SK-N-SH (cell line): ENCODE measurements around the gene PRPF40A. TPM values are rescaled to one million over a fixed set of nuclear protein-coding genes. Genes with fewer than 3 reads are reported as not detected.

Source experiments
- CTCF ChIA-PET: fragments of 300-600, 350-600 bp; formaldehyde crosslinking; extraction: SDS; loops from one replicate; lab custom pipeline; 2021; lab: Yijun Ruan, JAX
- POLR2A ChIA-PET: fragments of 350-600 bp; sonication (Branson Sonifier 250); formaldehyde crosslinking; extraction: SDS; loops from one replicate; lab custom pipeline; 2020; ENCODE audit warnings: antibody characterized with exemption, inconsistent platforms; lab: Yijun Ruan, JAX
- DNase-seq: peaks from one replicate; pipeline ENCODE4 v3.0.0; 2012
- H2AFZ ChIP-seq: fragments of 200-600 bp; sonication (generic); 2 replicates; pipeline ENCODE4 v1.8.1; 2016; ENCODE audit warnings: antibody characterized with exemption, mild to moderate bottlenecking, low read depth
- H3F3A ChIP-seq: fragments of 200-600 bp; sonication (generic); replicated peaks from 2 replicates; pipeline ENCODE3; 2016; ENCODE audit warnings: antibody characterized with exemption, mild to moderate bottlenecking; ENCODE audit not compliant: insufficient read depth
- H3K27ac ChIP-seq, 2 experiments: fragments of 200-500 bp in 1 of 2; fragments of 200-600 bp in 1 of 2; sonication (Bioruptor generic) in 1 of 2; sonication (generic), shearing (Covaris generic) in 1 of 2; 2 replicates each; pipeline versions ENCODE4 v1.5.1 to v1.6.1; 2014 to 2016; ENCODE audit warnings: low read depth in 2 of 2, inconsistent platforms in 1 of 2, low read length in 1 of 2, mild to moderate bottlenecking in 1 of 2, mixed read lengths in 1 of 2
- H3K27me3 ChIP-seq: fragments of 200-600 bp; sonication (generic), shearing (Covaris generic); 2 replicates; pipeline ENCODE4 v1.6.1; 2016; ENCODE audit warnings: mixed run types; ENCODE audit not compliant: insufficient read depth
- H3K36me3 ChIP-seq, 2 experiments: fragments of 200-500 bp in 1 of 2; fragments of 200-600 bp in 1 of 2; sonication (Bioruptor generic) in 1 of 2; sonication (generic) in 1 of 2; replicated peaks in 1 of 2; 2 replicates each; pipeline versions ENCODE3 to v1.5.1; 2014 to 2016; ENCODE audit warnings: low read length in 1 of 2, mild to moderate bottlenecking in 1 of 2; ENCODE audit not compliant: insufficient read depth in 2 of 2, control insufficient read depth in 1 of 2
- H3K4me1 ChIP-seq, 2 experiments: fragments of 200-500 bp in 1 of 2; fragments of 200-600 bp in 1 of 2; sonication (Bioruptor generic) in 1 of 2; sonication (generic), shearing (Covaris generic) in 1 of 2; 2 replicates each; pipeline versions ENCODE4 v1.5.1 to v1.6.1; 2014 to 2016; ENCODE audit warnings: low read depth in 1 of 2, low read length in 1 of 2, mixed run types in 1 of 2; ENCODE audit not compliant: insufficient read depth in 2 of 2, control insufficient read depth in 1 of 2
- H3K4me2 ChIP-seq: fragments of 200-600 bp; sonication (generic), shearing (Covaris generic); 2 replicates; pipeline ENCODE4 v1.6.1; 2017; ENCODE audit warnings: mixed run types
- H3K4me3 ChIP-seq, 2 experiments: fragments of 200-500 bp in 1 of 2; fragments of 200-600 bp in 1 of 2; sonication (Bioruptor generic) in 1 of 2; sonication (generic), shearing (Covaris generic) in 1 of 2; 2 replicates each; pipeline versions ENCODE4 v1.5.1 to v1.8.1; 2014 to 2016; ENCODE audit warnings: low read depth in 2 of 2, inconsistent platforms in 1 of 2, low read length in 1 of 2, mild to moderate bottlenecking in 1 of 2, mixed read lengths in 1 of 2, moderate library complexity in 1 of 2
- H3K79me2 ChIP-seq: fragments of 200-600 bp; sonication (generic); 2 replicates; pipeline ENCODE4 v1.8.1; 2017; ENCODE audit warnings: mild to moderate bottlenecking; ENCODE audit not compliant: insufficient read depth
- H3K9ac ChIP-seq: fragments of 200-600 bp; sonication (generic); 2 replicates; pipeline ENCODE4 v1.6.1; 2017; ENCODE audit warnings: mixed run types
- H3K9me2 ChIP-seq: fragments of 200-600 bp; sonication (generic); 2 replicates; pipeline ENCODE4 v1.6.1; 2017; ENCODE audit warnings: mixed run types
- H3K9me3 ChIP-seq: fragments of 200-600 bp; sonication (generic); 2 replicates; pipeline ENCODE4 v1.6.1; 2017; ENCODE audit warnings: mixed run types, mild to moderate bottlenecking, moderate library complexity
- H4K20me1 ChIP-seq: fragments of 200-600 bp; sonication (generic); 2 replicates; pipeline ENCODE4 v1.6.1; 2017; ENCODE audit warnings: mild to moderate bottlenecking, mixed run types; ENCODE audit not compliant: insufficient read depth
- EP300 ChIP-seq, 2 experiments: IDR thresholded peaks; 2 replicates each; pipeline versions ENCODE4 v1.4.0 to v1.6.1; 2012; ENCODE audit warnings: borderline replicate concordance in 1 of 2, low read depth in 1 of 2, low read length in 1 of 2
- EZH2phosphoT487 ChIP-seq: fragments of 200-600 bp; sonication (generic); IDR thresholded peaks from 2 replicates; pipeline ENCODE4 v1.6.1; 2017; ENCODE audit warnings: low read depth, mixed run types, mild to moderate bottlenecking, antibody characterized with exemption, moderate library complexity, borderline replicate concordance
- FOSL2 ChIP-seq: IDR thresholded peaks from 2 replicates; pipeline ENCODE4 v1.4.0; 2012; ENCODE audit warnings: low read depth, mild to moderate bottlenecking, moderate library complexity, borderline replicate concordance
- FOXJ3 ChIP-seq: sonication (generic); formaldehyde crosslinking; IDR thresholded peaks from 2 replicates; pipeline ENCODE4 v1.5.1; 2020; ENCODE audit warnings: mild to moderate bottlenecking, missing genetic modification reagents
- FOXM1 ChIP-seq: IDR thresholded peaks from 2 replicates; pipeline ENCODE4 v1.4.0; 2012; ENCODE audit warnings: low read depth, mild to moderate bottlenecking
- GABPA ChIP-seq: IDR thresholded peaks from 2 replicates; pipeline ENCODE4 v1.4.0; 2012; ENCODE audit warnings: low read depth, mild to moderate bottlenecking
- GATA2 ChIP-seq: sonication (generic); formaldehyde crosslinking; IDR thresholded peaks from 2 replicates; pipeline ENCODE4 v1.5.0; 2020; ENCODE audit warnings: mild to moderate bottlenecking, missing genetic modification reagents
- MEF2A ChIP-seq: IDR thresholded peaks from 2 replicates; pipeline ENCODE4 v1.4.0; 2012; ENCODE audit warnings: low read depth, borderline replicate concordance
- NFIC ChIP-seq: IDR thresholded peaks from 2 replicates; pipeline ENCODE4 v1.4.0; 2012; ENCODE audit warnings: borderline replicate concordance
- RAD21 ChIP-seq: IDR thresholded peaks from 2 replicates; pipeline ENCODE4 v1.6.1; 2012; ENCODE audit warnings: mild to moderate bottlenecking, low read length
- SMC3 ChIP-seq: IDR thresholded peaks from 2 replicates; pipeline ENCODE4 v1.6.1; 2012; ENCODE audit warnings: low read depth, low read length, improper control_type of control experiment
- TAF1 ChIP-seq: IDR thresholded peaks from 2 replicates; pipeline ENCODE4 v1.6.1; 2012; ENCODE audit warnings: low read depth, mild to moderate bottlenecking, low read length, moderate library complexity, borderline replicate concordance
- TCF12 ChIP-seq: IDR thresholded peaks from 2 replicates; pipeline ENCODE4 v1.4.0; 2012
- YY1 ChIP-seq: IDR thresholded peaks from 2 replicates; pipeline ENCODE4 v1.4.0; 2012; ENCODE audit warnings: low read depth, mild to moderate bottlenecking
- WGBS: methylation state at CpG from one replicate; pipeline ENCODE4 v1.1.6; 2017; ENCODE audit warnings: low lambda C conversion rate; 5-methylcytosine and 5-hydroxymethylcytosine counted together
- polyA plus RNA-seq, 3 experiments: library from polyadenylated mRNA; depleted of rRNA; stranded (reverse); fragments of >200 nt; gene quantifications; 2 replicates each; pipeline ENCODE4 v1.2.3, GENCODE V29; 2012
- TF ChIP-seq, protein P1 (sequence below): IDR thresholded peaks from 2 replicates; pipeline ENCODE4 v1.4.0; 2012; ENCODE audit warnings: low read depth, borderline replicate concordance
- TF ChIP-seq, protein P2 (sequence below): fragments of 200-600 bp; sonication (generic); IDR thresholded peaks from 2 replicates; pipeline ENCODE4 v1.6.1; 2017; ENCODE audit warnings: antibody characterized with exemption, mild to moderate bottlenecking, moderate library complexity
- TF ChIP-seq, protein P3 (sequence below): IDR thresholded peaks from 2 replicates; pipeline ENCODE4 v1.4.0; 2012; ENCODE audit warnings: low read depth
- TF ChIP-seq, protein P4 (sequence below): fragments of 150-350 bp; IDR thresholded peaks from 2 replicates; pipeline ENCODE4 v1.6.1; 2016; ENCODE audit warnings: mild to moderate bottlenecking, low read depth, low read length

The PRPF40A gene
- polyA plus RNA-seq, 1 of the 3 experiments (the other 2 are of a cell fraction): 55.8 TPM

DNA sequence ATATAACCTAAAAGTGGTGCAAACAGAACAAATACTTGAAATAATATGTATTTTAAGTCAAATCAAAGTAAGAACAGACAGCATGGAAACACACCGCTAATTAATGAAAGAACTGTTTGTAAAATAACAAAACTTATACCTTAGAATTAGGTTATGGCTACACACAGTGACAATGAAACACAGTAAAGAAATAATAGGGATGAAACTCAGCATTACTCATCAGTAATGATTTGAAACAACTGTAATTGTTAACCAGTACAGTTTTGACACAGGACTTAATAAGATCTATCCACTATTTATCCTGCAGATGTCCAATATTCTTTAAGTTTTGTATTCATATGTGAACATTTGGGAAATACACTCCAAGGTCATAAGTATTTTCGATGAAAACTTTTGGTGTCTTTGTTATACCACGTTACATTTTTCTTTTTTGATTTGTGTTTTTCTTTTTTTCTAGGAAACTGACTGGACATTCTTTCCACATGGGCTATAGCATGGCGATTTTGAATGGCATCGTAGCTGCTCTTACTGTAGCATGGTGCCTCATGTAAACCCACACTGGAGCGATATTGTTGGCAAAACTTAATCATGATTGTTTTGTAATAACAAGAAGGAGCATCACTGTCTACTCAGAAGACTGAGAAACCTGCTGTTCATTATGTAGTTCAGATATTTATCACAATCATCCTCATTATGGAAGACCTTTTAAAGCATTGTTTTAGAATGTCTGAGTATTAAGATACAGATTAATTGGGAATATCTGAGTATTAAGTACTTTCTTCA is 42.2 kb upstream of the PRPF40A start:
- no peak overlapping the region for H3K27ac ChIP-seq
- peaks cover 6% of the 10 kb centered on the region for H3F3A ChIP-seq
- H3K9me3 ChIP-seq: no peaks in the 10 kb centered on the region
- no peak overlapping the region for H3K4me2 ChIP-seq
- H3K27me3 ChIP-seq: no peaks in the 10 kb centered on the region
- H3K9ac ChIP-seq: no peak overlapping the region
- ChIA-PET POLR2A (no interaction called here), CTCF (interaction anchor here (0.6 to 1.1 kb wide), 2 partner anchors 13 to 1136 kb away, joined by 3 read pairs; no protein-coding TSS in a partner anchor)
- no peak overlapping the region for H2AFZ ChIP-seq
- TF ChIP-seq EP300 (IDR thresholded peaks at IDR 0.05; ENCODE audit: borderline replicate concordance in 1 of 2, low read depth in 1 of 2, low read length in 1 of 2) (no peak), NFIC (no peak), YY1 (no peak), FOXJ3 (CRISPR knock-in tag) (no peak), FOSL2 (no peak), GABPA (no peak), EZH2phosphoT487 (no peak)
- TF ChIP-seq, protein P1, sequence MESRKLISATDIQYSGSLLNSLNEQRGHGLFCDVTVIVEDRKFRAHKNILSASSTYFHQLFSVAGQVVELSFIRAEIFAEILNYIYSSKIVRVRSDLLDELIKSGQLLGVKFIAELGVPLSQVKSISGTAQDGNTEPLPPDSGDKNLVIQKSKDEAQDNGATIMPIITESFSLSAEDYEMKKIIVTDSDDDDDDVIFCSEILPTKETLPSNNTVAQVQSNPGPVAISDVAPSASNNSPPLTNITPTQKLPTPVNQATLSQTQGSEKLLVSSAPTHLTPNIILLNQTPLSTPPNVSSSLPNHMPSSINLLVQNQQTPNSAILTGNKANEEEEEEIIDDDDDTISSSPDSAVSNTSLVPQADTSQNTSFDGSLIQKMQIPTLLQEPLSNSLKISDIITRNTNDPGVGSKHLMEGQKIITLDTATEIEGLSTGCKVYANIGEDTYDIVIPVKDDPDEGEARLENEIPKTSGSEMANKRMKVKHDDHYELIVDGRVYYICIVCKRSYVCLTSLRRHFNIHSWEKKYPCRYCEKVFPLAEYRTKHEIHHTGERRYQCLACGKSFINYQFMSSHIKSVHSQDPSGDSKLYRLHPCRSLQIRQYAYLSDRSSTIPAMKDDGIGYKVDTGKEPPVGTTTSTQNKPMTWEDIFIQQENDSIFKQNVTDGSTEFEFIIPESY: no peak
- TF ChIP-seq, protein P2, sequence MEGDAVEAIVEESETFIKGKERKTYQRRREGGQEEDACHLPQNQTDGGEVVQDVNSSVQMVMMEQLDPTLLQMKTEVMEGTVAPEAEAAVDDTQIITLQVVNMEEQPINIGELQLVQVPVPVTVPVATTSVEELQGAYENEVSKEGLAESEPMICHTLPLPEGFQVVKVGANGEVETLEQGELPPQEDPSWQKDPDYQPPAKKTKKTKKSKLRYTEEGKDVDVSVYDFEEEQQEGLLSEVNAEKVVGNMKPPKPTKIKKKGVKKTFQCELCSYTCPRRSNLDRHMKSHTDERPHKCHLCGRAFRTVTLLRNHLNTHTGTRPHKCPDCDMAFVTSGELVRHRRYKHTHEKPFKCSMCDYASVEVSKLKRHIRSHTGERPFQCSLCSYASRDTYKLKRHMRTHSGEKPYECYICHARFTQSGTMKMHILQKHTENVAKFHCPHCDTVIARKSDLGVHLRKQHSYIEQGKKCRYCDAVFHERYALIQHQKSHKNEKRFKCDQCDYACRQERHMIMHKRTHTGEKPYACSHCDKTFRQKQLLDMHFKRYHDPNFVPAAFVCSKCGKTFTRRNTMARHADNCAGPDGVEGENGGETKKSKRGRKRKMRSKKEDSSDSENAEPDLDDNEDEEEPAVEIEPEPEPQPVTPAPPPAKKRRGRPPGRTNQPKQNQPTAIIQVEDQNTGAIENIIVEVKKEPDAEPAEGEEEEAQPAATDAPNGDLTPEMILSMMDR: no peak
- TF ChIP-seq, protein P3, sequence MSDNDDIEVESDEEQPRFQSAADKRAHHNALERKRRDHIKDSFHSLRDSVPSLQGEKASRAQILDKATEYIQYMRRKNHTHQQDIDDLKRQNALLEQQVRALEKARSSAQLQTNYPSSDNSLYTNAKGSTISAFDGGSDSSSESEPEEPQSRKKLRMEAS: no peak
- H3K9me2 ChIP-seq: no peaks in the 10 kb centered on the region
- peaks cover 0 to 2% of the 10 kb centered on the region in 2 experiments; a peak in 1 of 4 replicates for H3K4me1 ChIP-seq
- H4K20me1 ChIP-seq: no peaks in the 10 kb centered on the region
- no peak for DNase-seq
- no peaks in the 10 kb centered on the region for H3K79me2 ChIP-seq
- no peak overlapping the region for H3K4me3 ChIP-seq
- WGBS: 98% methylated on average over 6 of the region's 6 CpGs
- H3K36me3 ChIP-seq: peaks cover 28 to 49% of the 10 kb centered on the region in 2 experiments

DNA sequence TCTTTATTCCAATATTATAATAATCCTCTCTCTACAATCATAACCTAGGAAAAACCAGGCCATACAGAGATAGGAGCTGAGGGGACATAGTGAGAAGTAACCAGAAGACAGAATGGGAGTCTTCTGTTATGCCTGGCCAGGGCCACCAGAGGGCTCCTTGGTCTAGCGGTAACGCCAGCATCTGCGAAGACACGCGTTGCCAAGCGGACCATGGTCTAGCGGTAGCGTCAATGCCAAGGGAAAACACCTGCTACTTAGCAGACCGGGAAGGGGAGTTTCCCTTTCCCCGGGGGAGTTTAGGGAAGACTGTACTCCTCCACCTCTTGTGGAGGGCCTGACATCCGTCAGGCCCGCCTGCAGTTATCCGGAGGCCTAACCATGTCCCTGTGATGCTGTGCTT is 37.8 kb upstream of the PRPF40A start:
- Histone ChIP-seq H3F3A (peaks cover 6% of the 10 kb centered on the region), H4K20me1 (no peaks in the 10 kb centered on the region), H3K79me2 (no peaks in the 10 kb centered on the region), H3K27me3 (no peaks in the 10 kb centered on the region), H3K9me2 (no peaks in the 10 kb centered on the region), H3K9me3 (no peaks in the 10 kb centered on the region), H3K36me3 (peaks cover 30% of the 10 kb centered on the region in 2 experiments), H3K4me2 (no peak overlapping the region), H3K4me1 (no peaks in the 10 kb centered on the region), H3K4me3 (no peak overlapping the region), H2AFZ (no peak overlapping the region), H3K9ac (no peak overlapping the region), H3K27ac (no peak overlapping the region)
- no peak for TF ChIP-seq SMC3
- TF ChIP-seq, protein P4, sequence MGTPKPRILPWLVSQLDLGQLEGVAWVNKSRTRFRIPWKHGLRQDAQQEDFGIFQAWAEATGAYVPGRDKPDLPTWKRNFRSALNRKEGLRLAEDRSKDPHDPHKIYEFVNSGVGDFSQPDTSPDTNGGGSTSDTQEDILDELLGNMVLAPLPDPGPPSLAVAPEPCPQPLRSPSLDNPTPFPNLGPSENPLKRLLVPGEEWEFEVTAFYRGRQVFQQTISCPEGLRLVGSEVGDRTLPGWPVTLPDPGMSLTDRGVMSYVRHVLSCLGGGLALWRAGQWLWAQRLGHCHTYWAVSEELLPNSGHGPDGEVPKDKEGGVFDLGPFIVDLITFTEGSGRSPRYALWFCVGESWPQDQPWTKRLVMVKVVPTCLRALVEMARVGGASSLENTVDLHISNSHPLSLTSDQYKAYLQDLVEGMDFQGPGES: no peak
- TF ChIP-seq NFIC: no peak
- TF ChIP-seq GATA2 (CRISPR knock-in tag): no peak
- TF ChIP-seq RAD21: 0 out of 2 replicates have a peak, but pooled peaks have one; percentile 6
- no peak for TF ChIP-seq TCF12
- TF ChIP-seq FOXM1: no peak
- no peak for TF ChIP-seq TAF1
- no peak for TF ChIP-seq MEF2A
- TF ChIP-seq, protein P2: peak; percentile 38
- no peak for TF ChIP-seq EP300 (IDR thresholded peaks at IDR 0.05; ENCODE audit: borderline replicate concordance in 1 of 2, low read depth in 1 of 2, low read length in 1 of 2)
- ChIA-PET POLR2A (no interaction called here), CTCF (no interaction called here)
- 100% methylated on average over 11 of the region's 13 CpGs for WGBS
- no peak for DNase-seq
